ENCODE data around the gene GMDS.

GMDS gene

GRCh38 chr6:2224847-2225382 lies 20.5 kb downstream of the GMDS start:
- H3K27me3 ChIP-seq (ENCODE audit: control insufficient read depth, insufficient read depth, low read length) = no peaks in the 10 kb centered on the region
- H3K4me1 ChIP-seq (ENCODE audit: control insufficient read depth, insufficient read depth, low read length) = peaks cover 18% of the 10 kb centered on the region
- H3K36me3 ChIP-seq (ENCODE audit: control insufficient read depth, insufficient read depth, low read length) = no peaks in the 10 kb centered on the region
- no peak overlapping the region for H3K27ac ChIP-seq (ENCODE audit: low read depth, low read length)
- H3K9me3 ChIP-seq (ENCODE audit: control insufficient read depth, insufficient read depth, low read length) = no peaks in the 10 kb centered on the region
- no peak overlapping the region for H3K4me3 ChIP-seq (ENCODE audit: low read depth, low read length)
- H3K9ac ChIP-seq (ENCODE audit: low read depth, low read length) = no peak overlapping the region

GRCh38 chr6:2222275-2222842 lies 23.0 kb downstream of the GMDS start:
- Histone ChIP-seq H3K4me3 (ENCODE audit: low read depth, low read length) (no peak overlapping the region), H3K9ac (ENCODE audit: low read depth, low read length) (no peak overlapping the region), H3K27ac (ENCODE audit: low read depth, low read length) (no peak overlapping the region)

DNA sequence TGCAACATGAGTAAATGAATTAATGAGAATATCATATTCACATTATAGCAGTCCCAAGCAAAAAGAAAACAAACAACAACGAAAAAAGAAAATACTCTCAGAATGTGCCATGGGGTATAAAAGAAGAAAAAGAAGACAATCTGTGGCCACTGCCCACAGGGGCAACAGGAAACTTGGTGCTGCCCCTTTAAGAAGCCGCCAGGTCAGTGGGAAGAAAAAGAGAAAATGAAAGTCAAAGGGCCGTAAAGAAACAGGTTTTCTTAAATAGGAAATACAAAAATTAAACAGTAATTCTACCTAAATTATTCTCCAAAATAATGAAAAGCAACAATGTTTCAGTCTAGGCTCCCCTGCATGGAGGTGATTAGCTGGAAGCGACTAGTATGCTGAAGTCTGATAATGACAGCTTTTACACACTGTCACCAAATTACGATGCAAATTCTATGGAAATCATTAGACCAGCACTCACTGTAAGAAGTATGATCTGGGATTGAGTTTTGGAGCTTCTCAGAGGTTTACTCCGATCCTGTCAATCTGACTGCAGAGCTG lies 23.6 kb downstream of the GMDS start:
- no peak overlapping the region for H3K9ac ChIP-seq (ENCODE audit: low read depth, low read length)
- no peaks in the 10 kb centered on the region for H3K36me3 ChIP-seq (ENCODE audit: control insufficient read depth, insufficient read depth, low read length)
- peaks cover 12% of the 10 kb centered on the region for H3K4me1 ChIP-seq (ENCODE audit: control insufficient read depth, insufficient read depth, low read length)
- no peaks in the 10 kb centered on the region for H3K27me3 ChIP-seq (ENCODE audit: control insufficient read depth, insufficient read depth, low read length)
- no peaks in the 10 kb centered on the region for H3K9me3 ChIP-seq (ENCODE audit: control insufficient read depth, insufficient read depth, low read length)
- no peak overlapping the region for H3K27ac ChIP-seq (ENCODE audit: low read depth, low read length)
- no peak overlapping the region for H3K4me3 ChIP-seq (ENCODE audit: low read depth, low read length)

More at GRCh38 chr6:2222275-2222842, 23.0 kb downstream of the GMDS start:
- H3K9me3 ChIP-seq (ENCODE audit: control insufficient read depth, insufficient read depth, low read length) = no peaks in the 10 kb centered on the region
- no peaks in the 10 kb centered on the region for H3K27me3 ChIP-seq (ENCODE audit: control insufficient read depth, insufficient read depth, low read length)
- H3K4me1 ChIP-seq (ENCODE audit: control insufficient read depth, insufficient read depth, low read length) = peaks cover 12% of the 10 kb centered on the region
- no peaks in the 10 kb centered on the region for H3K36me3 ChIP-seq (ENCODE audit: control insufficient read depth, insufficient read depth, low read length)

DNA sequence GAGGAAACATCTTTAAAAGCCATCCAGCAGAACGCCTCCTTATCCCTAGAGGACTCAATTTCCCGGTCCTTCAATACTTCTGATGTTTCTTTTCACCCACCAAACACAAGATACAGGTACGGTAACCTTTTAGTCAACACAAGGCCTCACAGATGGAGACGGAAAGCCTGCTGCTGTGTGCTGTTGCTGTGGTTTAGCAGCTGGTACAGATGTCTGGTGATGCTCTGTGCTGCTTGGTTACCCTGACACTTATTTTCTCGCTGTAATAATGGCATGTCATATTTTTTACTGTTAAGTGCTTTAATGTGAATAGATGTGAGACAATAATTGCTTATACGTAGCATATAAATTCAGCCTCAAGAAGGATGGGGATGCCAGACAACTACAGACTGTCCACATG lies 25.3 kb downstream of the GMDS start:
- no peak overlapping the region for H3K4me3 ChIP-seq (ENCODE audit: low read depth, low read length)
- H3K9ac ChIP-seq (ENCODE audit: low read depth, low read length) = no peak overlapping the region
- no peak overlapping the region for H3K27ac ChIP-seq (ENCODE audit: low read depth, low read length)
- H3K4me1 ChIP-seq (ENCODE audit: control insufficient read depth, insufficient read depth, low read length) = peaks cover 12% of the 10 kb centered on the region
- H3K9me3 ChIP-seq (ENCODE audit: control insufficient read depth, insufficient read depth, low read length) = no peaks in the 10 kb centered on the region
- no peaks in the 10 kb centered on the region for H3K36me3 ChIP-seq (ENCODE audit: control insufficient read depth, insufficient read depth, low read length)
- no peaks in the 10 kb centered on the region for H3K27me3 ChIP-seq (ENCODE audit: control insufficient read depth, insufficient read depth, low read length)

- Histone ChIP-seq H3K27ac (ENCODE audit: low read depth, low read length) (no peak overlapping the region), H3K4me3 (ENCODE audit: low read depth, low read length) (no peak overlapping the region), H3K9ac (ENCODE audit: low read depth, low read length) (no peak overlapping the region), H3K36me3 (ENCODE audit: control insufficient read depth, insufficient read depth, low read length) (no peaks in the 10 kb centered on the region), H3K27me3 (ENCODE audit: control insufficient read depth, insufficient read depth, low read length) (no peaks in the 10 kb centered on the region), H3K4me1 (ENCODE audit: control insufficient read depth, insufficient read depth, low read length) (peaks cover 13% of the 10 kb centered on the region), H3K9me3 (ENCODE audit: control insufficient read depth, insufficient read depth, low read length) (no peaks in the 10 kb centered on the region)
Measured at GRCh38 chr6:2218866-2219265, 26.5 kb downstream of the GMDS start.

GRCh38 chr6:2216794-2217383 lies 28.5 kb downstream of the GMDS start:
- Histone ChIP-seq H3K9me3 (ENCODE audit: control insufficient read depth, insufficient read depth, low read length) (no peaks in the 10 kb centered on the region), H3K9ac (ENCODE audit: low read depth, low read length) (no peak overlapping the region), H3K4me1 (ENCODE audit: control insufficient read depth, insufficient read depth, low read length) (peaks cover 14% of the 10 kb centered on the region), H3K4me3 (ENCODE audit: low read depth, low read length) (no peak overlapping the region), H3K27me3 (ENCODE audit: control insufficient read depth, insufficient read depth, low read length) (no peaks in the 10 kb centered on the region), H3K27ac (ENCODE audit: low read depth, low read length) (no peak overlapping the region), H3K36me3 (ENCODE audit: control insufficient read depth, insufficient read depth, low read length) (no peaks in the 10 kb centered on the region)

GRCh38 chr6:2215342-2215741 lies 30.1 kb downstream of the GMDS start:
- Histone ChIP-seq H3K9ac (ENCODE audit: low read depth, low read length) (no peak overlapping the region), H3K9me3 (ENCODE audit: control insufficient read depth, insufficient read depth, low read length) (no peaks in the 10 kb centered on the region), H3K27me3 (ENCODE audit: control insufficient read depth, insufficient read depth, low read length) (no peaks in the 10 kb centered on the region), H3K4me1 (ENCODE audit: control insufficient read depth, insufficient read depth, low read length) (peaks cover 11% of the 10 kb centered on the region), H3K27ac (ENCODE audit: low read depth, low read length) (no peak overlapping the region), H3K4me3 (ENCODE audit: low read depth, low read length) (no peak overlapping the region), H3K36me3 (ENCODE audit: control insufficient read depth, insufficient read depth, low read length) (no peaks in the 10 kb centered on the region)

DNA sequence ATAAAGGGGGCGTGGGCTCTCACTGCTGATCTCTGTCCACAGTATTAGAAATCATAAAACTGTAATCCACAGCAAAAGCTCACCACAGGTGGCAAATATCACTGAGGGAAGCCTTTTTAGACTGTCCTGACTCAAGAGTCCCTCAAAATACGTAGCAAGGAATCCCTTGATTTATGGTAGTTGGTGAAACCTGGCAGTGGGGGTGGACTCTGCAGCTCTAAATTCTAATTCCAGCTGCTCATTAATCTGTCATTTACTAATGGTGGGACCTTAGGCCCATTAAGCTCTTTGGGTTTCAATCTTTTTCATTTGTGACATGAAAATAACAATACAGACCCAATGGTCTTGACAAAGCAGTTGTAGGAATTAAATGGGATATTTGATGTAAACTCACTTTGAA lies 32.3 kb downstream of the GMDS start:
- Histone ChIP-seq H3K4me3 (ENCODE audit: low read depth, low read length) (no peak overlapping the region), H3K36me3 (ENCODE audit: control insufficient read depth, insufficient read depth, low read length) (no peaks in the 10 kb centered on the region), H3K4me1 (ENCODE audit: control insufficient read depth, insufficient read depth, low read length) (peaks cover 12% of the 10 kb centered on the region), H3K27ac (ENCODE audit: low read depth, low read length) (no peak overlapping the region), H3K9ac (ENCODE audit: low read depth, low read length) (no peak overlapping the region), H3K9me3 (ENCODE audit: control insufficient read depth, insufficient read depth, low read length) (no peaks in the 10 kb centered on the region), H3K27me3 (ENCODE audit: control insufficient read depth, insufficient read depth, low read length) (no peaks in the 10 kb centered on the region)

- Histone ChIP-seq H3K27ac (ENCODE audit: low read depth, low read length) (no peak overlapping the region), H3K27me3 (ENCODE audit: control insufficient read depth, insufficient read depth, low read length) (no peaks in the 10 kb centered on the region), H3K4me1 (ENCODE audit: control insufficient read depth, insufficient read depth, low read length) (peaks cover 18% of the 10 kb centered on the region), H3K9me3 (ENCODE audit: control insufficient read depth, insufficient read depth, low read length) (no peaks in the 10 kb centered on the region), H3K4me3 (ENCODE audit: low read depth, low read length) (no peak overlapping the region), H3K9ac (ENCODE audit: low read depth, low read length) (no peak overlapping the region), H3K36me3 (ENCODE audit: control insufficient read depth, insufficient read depth, low read length) (no peaks in the 10 kb centered on the region)
Measured at GRCh38 chr6:2209226-2209809, 36.1 kb downstream of the GMDS start.

GRCh38 chr6:2208468-2208867 lies 36.9 kb downstream of the GMDS start:
- Histone ChIP-seq H3K4me1 (ENCODE audit: control insufficient read depth, insufficient read depth, low read length) (peaks cover 12% of the 10 kb centered on the region), H3K27ac (ENCODE audit: low read depth, low read length) (no peak overlapping the region), H3K9ac (ENCODE audit: low read depth, low read length) (no peak overlapping the region), H3K27me3 (ENCODE audit: control insufficient read depth, insufficient read depth, low read length) (no peaks in the 10 kb centered on the region), H3K9me3 (ENCODE audit: control insufficient read depth, insufficient read depth, low read length) (no peaks in the 10 kb centered on the region), H3K36me3 (ENCODE audit: control insufficient read depth, insufficient read depth, low read length) (no peaks in the 10 kb centered on the region), H3K4me3 (ENCODE audit: low read depth, low read length) (no peak overlapping the region)

- no peaks in the 10 kb centered on the region for H3K9me3 ChIP-seq (ENCODE audit: control insufficient read depth, insufficient read depth, low read length)
- H3K4me3 ChIP-seq (ENCODE audit: low read depth, low read length) = no peak overlapping the region
- H3K36me3 ChIP-seq (ENCODE audit: control insufficient read depth, insufficient read depth, low read length) = no peaks in the 10 kb centered on the region
- H3K27ac ChIP-seq (ENCODE audit: low read depth, low read length) = no peak overlapping the region
- H3K27me3 ChIP-seq (ENCODE audit: control insufficient read depth, insufficient read depth, low read length) = no peaks in the 10 kb centered on the region
- H3K9ac ChIP-seq (ENCODE audit: low read depth, low read length) = no peak overlapping the region
- peaks cover 6% of the 10 kb centered on the region; the same call in 1 of the 2 replicates for H3K4me1 ChIP-seq (ENCODE audit: control insufficient read depth, insufficient read depth, low read length)
Measured at GRCh38 chr6:2205396-2205795, 40.0 kb downstream of the GMDS start.

All from HUES48 (cell line).